Measurements from ENCODE around the gene GP9. TPM values are rescaled to one million over a fixed set of nuclear protein-coding genes. Genes with fewer than 3 reads are reported as not detected.

The GP9 gene
- total RNA-seq, 2 donors from 2014 or later, result 0.48 TPM; not detected in 1

DNA sequence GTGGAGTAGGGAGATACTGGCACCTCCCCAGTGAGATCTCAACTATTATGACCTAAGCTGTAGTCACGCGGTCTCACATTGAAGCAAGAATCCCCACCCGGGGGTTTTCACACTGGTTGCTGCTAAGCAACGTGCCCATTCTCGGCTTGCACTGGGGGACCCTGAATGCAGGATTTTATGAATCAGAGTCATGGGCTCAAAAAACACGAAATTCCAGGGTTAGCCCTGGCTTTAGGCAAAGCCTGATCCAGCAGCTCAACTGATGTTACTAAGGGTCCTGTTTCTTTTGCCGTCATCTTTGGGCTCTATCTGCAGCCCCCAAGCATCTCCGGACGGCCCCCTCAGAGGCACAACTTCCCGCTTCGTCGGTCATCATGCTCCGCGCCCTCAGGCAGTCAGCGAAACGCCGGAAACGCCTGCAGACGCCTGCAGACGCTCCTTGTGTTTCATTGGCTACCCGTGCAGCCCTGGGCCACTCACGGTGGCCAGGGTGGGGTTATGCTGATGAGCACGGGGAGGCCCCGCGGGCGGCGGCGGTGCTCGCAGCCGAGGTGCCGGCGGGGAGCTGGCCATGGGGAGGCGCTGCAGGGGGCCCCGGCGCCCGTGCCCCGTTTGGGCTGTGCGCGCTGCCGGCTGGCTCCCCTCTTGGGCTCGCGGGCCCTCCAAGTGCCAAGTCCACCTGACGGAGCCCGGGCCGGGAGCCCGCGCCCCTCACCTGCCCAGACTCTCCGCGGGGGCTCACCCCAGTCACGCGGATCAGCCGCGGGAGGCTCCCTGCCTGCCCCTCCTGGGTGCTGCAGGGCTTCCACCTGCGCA lies 33.6 kb upstream of the GP9 start:
- intact Hi-C loops (cut with DNase I), result no loop called here
- peak; percentile 95 for DNase-seq (ENCODE audit: low spot score)

DNA sequence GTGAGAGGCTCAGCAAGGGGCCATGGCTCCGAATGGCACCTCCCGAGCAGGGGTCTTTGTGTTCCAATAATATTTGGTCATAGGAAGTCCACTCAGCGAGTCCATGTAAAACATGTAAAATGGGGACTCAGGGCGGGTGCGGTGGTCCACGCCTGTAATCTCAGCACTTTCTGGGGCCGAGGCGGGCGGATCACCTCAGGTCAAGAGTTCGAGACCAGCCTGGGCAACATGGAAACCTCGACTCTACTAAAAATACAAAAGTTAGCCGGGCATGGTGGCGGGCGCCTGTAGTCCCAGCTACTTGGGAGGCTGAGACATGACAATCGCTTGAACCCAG lies 33.1 kb upstream of the GP9 start:
- DNase-seq (ENCODE audit: low spot score), result no peak

DNA sequence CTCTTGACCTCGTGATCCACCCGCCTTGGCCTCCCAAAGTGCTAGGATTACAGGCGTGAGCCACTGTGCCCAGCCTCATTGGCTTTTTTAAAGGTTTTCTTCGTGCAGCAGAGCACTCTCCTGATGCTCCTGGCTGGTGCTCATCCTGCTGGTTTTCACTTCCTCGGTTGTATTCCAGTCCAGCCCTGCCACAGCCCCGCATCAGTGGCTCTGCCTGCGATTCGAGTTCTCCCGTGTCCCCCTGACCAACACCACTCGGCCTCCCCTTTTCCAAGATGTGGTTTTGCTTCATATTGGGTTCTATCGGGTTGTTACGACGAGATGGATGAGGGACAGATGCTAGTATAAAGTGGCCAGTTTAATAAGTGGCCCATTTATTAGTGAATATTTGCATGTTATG lies 31.7 kb upstream of the GP9 start:
- intact Hi-C loops (cut with DNase I), result no loop called here
- peak; percentile 50 for DNase-seq (ENCODE audit: low spot score)

More for the DNA sequence above, 33.1 kb upstream of the GP9 start:
- intact Hi-C loops (cut with DNase I), result no loop called here

DNA sequence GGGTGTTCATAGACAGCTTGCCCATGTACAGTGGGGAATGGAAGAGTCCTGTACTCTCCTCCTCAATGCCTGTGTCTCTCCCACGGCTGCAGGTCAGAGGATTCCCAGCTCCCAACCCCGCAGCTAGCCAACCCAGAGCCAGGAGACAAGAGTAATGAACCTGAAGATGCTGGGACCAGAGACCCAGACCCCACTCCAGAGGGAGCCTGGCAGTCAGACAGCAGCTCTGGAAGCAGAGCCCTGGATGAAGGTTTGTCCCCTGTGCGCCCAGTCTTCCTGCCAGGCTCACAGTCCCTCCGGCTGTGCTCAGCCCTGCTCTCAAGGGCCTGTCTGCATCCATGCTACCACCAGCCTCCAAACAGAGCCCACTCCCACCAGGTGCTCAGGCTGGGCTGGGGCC lies 30.0 kb upstream of the GP9 start:
- intact Hi-C loops (cut with DNase I), result loop anchor here in 1 of 2 donors (1.0 kb wide), 1 partner anchor 226 kb away; no protein-coding TSS in a partner anchor
- DNase-seq (ENCODE audit: low spot score), result peak; percentile 31

DNA sequence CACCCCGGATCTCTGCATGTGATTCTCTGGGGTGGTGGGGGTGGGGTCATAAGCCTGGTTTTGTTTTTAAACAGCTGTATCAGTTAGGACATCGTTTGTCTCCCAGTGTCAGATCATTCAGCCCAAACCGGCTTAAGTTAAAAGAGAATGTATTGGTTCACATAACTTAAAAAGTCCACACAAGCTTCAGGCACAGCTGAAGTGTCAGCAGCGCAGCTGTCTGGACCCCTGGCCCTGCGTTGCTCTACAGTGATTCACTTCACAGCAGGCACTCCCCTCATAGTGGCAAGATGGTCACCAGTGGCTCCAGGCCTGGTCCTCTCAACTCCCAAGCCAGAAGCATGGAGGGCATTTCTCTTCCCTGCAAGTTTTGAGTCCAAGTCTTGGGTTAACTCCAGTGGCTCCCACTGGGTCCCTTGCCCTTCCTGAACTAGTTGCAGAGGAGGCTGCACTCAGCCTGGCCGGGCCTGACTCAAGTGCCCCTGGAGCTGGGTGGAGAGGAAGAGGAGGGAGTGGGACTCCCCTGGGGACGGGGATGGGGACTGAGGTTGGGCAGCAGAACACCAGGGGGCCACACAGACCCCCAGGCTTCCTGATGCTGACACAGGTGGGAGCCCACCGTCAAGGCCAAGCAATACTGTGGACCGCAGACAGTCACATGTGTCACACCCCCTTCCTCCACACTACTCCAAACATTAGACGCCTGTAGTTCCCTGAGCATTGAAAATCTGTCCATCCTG lies 28.9 kb upstream of the GP9 start:
- peak; percentile 42 for DNase-seq (ENCODE audit: low spot score)
- intact Hi-C loops (cut with DNase I), result loop anchor here in 1 of 2 donors (1.0 kb wide), 1 partner anchor 225 kb away; no protein-coding TSS in a partner anchor

DNA sequence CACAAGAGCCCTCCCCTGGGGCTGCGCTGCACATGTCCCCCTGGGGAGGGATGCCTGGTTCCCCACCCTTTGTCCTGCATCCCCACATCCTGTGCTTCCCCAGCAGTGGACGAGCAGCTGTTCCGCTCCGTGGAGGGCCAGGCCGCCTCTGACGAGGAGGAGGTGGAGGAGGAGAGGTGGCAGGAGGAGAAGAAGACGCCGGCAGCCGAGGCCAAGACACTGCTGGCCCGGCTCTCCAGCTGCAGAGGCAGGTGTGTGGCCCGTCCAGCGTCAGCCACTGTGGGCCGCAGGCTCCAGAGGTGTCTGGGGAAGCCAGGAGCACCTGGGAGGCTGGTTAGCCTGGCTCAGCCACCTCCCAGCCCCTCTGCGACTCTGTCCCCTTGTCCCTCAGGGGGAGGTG lies 27.9 kb upstream of the GP9 start:
- DNase-seq (ENCODE audit: low spot score), result peak; percentile 65
- intact Hi-C loops (cut with DNase I), result no loop called here

DNA sequence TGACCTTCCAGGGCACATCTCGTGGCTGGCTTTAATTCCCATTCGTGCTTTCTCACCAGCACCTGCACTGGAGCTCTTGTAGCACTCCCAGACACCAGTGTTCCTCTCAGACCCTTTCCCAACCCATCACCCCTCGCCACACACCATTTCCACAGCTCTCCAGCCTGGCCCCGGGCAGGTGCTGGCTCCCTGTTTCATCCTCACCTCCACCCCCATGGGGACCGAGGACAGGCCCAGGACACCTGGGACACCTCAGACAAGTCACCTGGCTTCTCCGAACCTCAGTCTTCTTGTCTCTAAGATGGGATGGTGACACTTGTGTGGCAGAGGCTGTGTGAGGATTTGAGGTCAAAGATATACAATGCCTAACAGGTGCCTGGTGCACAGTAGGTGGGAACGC lies 27.4 kb upstream of the GP9 start:
- intact Hi-C loops (cut with DNase I), result no loop called here
- peak; percentile 36 for DNase-seq (ENCODE audit: low spot score)

DNA sequence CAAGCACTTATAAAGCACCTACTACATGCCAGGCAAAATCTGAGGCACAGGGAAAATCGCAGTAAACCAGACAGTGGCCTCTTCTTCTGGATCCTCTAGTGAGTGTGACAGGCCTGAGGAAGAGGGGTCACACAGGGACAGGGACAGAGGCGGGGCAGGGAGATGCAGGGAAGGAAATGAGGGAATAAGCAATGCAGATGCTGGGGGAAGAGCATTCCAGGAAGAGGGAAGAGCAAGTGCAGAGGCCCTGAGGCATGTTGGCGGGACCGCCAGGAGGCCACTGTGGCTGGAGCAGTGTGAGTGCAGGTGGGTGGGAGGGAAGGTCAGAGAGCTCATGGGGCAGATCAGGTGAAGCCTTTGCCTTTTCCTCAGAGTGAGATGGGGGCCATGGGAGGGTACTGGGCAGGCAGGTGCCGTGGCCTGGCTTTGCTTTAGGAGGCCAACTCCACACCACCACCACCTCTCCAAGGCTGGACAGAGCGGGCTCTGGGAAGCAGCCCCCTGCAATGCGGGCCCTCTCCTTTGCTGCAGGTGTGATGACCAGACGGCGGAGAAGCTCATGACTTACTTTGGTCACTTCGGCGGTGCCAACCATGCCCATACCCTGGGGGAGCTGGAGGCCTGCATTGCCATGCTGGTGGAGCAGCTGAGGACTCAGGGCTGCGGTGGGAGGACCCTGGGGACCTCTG lies 26.8 kb upstream of the GP9 start:
- intact Hi-C loops (cut with DNase I), result no loop called here
- DNase-seq (ENCODE audit: low spot score), result peak; percentile 40

DNA sequence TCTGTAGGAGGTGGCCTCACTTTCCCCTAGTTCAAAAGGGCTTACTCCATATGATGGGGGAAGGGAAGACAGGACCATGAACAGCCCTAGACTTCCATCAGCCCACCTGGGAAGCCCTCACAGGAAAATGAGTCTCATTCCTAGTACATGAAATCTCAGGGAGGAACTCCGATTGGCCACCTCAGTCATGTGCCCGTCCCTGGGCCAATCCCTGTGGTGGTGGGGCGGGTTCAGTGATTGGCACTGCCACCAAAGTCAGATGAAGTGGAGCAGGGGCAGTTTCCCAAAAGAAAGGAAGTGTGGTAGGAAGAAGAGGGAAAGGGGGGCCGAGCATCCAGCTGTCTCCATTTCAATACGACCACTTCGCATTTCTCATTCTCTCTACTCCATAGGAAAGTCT lies 25.9 kb upstream of the GP9 start:
- intact Hi-C loops (cut with DNase I), result loop anchor here in 1 of 2 donors (5.0 kb wide), 1 partner anchor 187 kb away; no protein-coding TSS in a partner anchor
- peak; percentile 48 for DNase-seq (ENCODE audit: low spot score)

DNA sequence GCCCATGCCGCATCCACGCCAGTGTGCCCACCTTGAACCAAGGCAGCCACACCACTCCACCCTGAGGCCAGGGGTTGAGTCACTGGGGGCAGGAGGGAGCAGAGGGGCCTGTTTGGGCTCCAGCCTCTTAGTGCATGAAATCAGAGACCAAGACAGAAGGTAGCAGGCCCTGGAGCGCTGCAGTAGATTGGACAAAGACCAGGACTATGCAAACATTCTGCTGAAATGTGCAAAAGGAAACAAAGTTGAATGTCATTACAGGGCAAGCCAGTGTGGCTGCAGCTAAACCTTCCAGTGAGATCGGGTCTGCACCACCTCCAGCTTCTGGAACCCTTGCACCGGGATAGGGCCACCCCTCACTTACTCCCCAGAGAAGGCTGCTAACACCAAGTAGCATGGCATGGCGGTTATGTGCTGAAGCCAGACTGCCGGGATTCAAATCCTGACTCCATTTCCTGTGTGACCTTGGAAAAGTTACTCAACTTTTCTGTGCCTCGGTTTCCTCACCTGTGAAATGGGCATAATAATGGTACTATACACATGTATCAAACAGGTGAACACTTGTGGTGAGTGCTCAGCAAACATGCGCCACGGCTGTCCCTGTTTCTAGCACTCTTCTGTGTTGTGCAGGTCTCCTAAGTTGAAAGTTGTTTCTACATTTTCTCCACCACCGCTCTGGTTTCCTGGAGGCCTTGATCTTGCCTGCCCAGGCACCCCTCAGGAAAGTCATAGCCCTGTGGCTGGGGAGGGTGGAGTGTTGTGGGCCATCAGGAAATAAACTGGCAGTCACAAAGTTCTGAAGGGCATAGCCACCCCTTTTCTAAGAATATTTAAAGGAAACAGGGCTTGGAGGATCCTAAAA lies 25.0 kb upstream of the GP9 start:
- intact Hi-C loops (cut with DNase I), result loop anchor here in 1 of 2 donors (5.0 kb wide), 1 partner anchor 188 kb away; no protein-coding TSS in a partner anchor
- DNase-seq (ENCODE audit: low spot score), result peak; percentile 44

DNA sequence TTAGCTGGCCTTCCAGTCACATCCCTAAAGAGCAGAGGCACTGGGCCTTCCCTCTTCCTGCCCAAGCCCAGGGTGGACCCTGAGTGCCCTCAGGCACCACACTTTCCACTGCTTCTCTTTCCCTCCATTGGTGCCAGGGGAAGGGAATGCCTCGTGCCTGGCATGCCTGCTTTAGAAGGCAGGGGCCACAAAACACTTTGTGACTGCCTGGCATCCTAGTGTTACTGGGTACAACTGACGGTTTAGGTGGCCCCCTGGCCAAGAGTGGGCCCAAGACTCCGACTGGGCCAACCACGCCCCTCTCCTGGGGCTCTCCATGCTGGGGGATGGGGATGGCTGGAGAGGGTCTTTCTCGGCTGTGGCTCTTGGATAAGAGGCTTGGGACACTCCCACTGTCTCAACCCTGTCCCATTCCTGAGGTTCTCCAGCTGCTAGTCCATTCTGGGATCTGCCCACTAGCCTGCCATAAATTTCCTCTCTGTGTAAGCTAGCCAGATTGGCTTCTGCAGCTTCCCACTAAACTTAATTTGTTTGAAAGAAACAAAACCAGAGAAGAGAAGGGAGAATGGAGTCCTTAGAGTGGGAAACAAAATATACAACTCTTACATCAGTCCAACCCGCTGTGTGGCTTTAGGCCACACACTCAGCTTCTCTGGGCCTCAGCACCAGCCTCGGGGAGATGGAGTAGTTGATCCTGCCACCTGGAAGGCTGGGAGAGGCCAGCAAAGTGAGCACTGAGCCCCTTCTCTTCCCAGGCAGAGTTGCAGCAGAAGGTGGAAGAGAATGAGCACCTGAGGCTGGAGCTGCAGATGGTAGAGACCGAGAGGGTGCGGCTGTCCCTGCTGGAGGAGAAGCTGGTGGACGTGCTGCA lies 24.1 kb upstream of the GP9 start:
- DNase-seq (ENCODE audit: low spot score), result peak; percentile 29
- intact Hi-C loops (cut with DNase I), result loop anchor here in 1 of 2 donors (5.0 kb wide), 1 partner anchor 189 kb away; no protein-coding TSS in a partner anchor

DNA sequence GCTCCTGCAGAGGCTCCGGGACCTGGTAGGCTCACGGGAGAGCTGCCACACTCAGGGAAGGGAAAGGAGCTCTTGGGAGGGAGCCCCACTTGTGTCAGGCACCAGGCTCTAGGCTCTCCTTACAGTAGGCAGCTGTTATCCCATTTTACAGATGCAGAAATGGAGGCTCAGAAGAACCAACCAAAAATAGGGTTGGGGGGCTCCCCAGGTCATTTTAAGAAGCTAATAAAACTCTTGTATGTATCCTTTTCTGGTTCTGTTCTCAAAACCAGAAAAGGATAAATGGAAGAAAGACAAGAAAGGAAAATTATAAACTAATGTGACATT lies 23.5 kb upstream of the GP9 start:
- DNase-seq (ENCODE audit: low spot score), result peak; percentile 40
- intact Hi-C loops (cut with DNase I), result loop anchor here in 1 of 2 donors (5.0 kb wide), 1 partner anchor 190 kb away; no protein-coding TSS in a partner anchor

DNA sequence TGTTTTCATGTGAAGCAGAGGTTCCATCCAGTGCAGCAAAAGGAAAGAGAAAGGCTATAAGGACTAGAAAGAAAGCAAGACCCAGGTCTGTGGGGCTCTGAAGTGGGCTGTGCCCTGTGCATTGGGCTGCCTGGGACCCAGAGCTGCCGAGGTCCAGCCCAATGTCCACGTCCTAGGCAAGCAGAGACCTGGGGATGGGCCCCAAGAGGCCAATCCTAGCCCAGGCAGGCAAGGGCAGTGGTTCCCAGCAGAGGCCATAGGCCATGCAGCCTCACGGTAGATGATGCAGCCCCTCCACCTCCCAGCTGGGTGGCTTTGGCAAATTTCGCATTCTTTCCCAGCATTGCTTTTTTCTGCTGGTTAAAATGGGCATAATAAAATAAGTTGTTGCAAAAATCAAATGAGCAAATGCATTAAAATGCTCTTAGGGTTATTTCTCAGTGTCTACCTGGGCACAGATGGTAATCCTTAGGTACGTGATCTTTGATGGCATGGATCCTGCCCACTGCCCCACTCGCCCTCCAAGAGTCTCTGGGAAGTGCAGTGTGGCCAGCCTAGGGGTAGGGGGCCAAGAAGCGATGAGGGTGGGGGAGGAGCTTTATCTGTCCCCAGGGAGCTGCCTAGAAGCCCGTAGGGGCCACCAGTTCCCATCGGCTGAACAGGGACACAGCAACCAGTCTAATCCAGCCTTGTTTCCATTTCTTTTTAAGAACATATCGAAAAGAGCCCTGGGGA lies 22.3 kb upstream of the GP9 start:
- DNase-seq (ENCODE audit: low spot score), result peak; percentile 66
- intact Hi-C loops (cut with DNase I), result loop anchor here in 1 of 2 donors (5.0 kb wide), 1 partner anchor 191 kb away; no protein-coding TSS in a partner anchor

DNA sequence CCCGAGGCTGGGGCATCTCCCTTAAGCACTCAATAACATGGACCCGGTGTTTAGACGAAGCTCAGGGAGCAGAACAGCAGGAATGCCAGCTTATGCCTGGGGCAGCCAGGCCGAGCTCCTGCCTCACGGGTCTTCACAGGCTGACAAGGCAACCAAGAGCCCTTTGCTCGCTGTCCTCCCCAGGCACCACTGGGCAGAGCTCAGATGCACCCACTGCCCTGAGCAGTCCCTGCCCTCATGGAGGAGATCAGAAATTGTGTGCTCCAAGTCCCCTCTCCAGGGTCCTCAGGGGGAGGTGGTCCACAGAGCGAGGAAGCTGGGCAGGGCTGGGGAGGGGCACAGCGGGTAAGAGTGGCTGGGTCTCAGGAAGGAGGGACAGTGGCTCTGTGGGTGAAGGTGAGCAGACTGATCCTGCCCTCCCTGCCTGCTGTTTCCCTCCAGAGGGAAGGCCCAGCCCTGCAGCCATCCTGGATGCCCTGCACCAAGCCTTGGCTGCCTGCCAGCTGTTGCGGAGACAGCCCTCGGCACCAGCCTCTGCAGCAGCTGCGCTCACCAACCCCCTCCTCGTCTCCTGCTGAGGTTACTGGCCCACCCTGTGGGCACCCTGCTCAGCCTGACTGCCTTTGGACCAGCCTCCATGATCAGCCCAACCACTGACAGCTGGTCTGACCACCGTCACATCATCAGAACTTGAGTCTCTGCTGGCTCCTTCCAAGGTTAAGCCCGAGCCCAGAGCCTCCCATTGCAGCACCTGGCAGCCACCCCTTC lies 21.1 kb upstream of the GP9 start:
- peak; percentile 80 for DNase-seq (ENCODE audit: low spot score)

DNA sequence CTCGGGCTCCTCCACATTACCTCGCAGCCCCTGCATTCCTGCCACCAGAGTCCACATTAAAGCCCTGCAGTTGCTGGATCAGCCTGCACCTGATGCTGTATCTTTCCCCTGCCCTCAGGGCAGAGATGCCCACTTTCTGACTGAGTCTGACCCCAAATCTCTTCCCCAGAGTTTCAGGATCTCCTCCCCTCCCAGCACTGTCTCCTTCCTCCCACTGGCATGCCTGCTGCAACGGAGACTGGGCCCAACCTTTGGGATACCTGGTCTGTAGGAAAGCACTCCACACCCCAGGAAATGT lies 20.6 kb upstream of the GP9 start:
- intact Hi-C loops (cut with DNase I), result no loop called here
- no peak for DNase-seq (ENCODE audit: low spot score)

More for the DNA sequence above, 21.1 kb upstream of the GP9 start:
- intact Hi-C loops (cut with DNase I), result loop anchor here in 1 of 2 donors (5.0 kb wide), 1 partner anchor 192 kb away; no protein-coding TSS in a partner anchor

DNA sequence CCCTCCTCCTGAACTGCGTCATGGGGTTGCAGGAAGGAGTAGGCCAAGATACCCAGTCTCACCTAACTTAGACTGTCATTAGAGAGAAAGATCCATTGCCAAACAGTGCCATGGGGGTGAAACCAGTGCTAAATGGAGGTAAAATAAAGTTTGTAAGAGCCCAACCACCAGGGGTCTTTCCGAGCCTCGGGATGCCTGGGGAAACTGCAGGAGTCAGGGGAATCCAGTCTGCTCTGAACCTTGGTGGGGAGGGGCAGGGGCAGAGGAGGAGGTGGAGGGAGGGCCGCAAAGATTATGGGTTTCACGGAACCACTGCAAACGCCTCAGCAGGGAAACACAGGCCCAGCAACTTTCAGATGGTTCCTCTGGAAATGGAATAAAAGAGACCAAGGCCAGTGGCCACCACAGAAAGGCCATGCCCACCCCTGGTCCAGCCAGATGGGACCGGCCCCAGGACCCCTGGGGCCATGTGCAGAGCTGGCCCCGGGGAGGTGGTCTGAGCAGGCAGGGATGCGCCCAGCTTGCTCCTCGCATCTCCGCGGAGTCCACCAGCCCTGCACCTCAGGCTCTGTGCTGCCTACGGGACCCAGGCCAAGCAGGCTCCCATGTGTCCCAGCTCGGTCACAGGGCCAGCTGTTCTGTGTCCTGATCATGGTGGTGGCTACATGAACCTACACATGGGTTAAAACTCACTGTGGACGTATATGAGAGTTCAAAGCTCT lies 19.8 kb upstream of the GP9 start:
- intact Hi-C loops (cut with DNase I), result no loop called here
- DNase-seq (ENCODE audit: low spot score), result peak; percentile 72

Measured in posterior vena cava (tissue), 2 donors.